Measurements from ENCODE around the gene HIVEP2. TPM values are rescaled to one million over a fixed set of nuclear protein-coding genes. Genes with fewer than 3 reads are reported as not detected.

HIVEP2 gene
- total and polyA plus RNA-seq, 10 donors = 2.5 to 41.3 (median 30.3) TPM

DNA sequence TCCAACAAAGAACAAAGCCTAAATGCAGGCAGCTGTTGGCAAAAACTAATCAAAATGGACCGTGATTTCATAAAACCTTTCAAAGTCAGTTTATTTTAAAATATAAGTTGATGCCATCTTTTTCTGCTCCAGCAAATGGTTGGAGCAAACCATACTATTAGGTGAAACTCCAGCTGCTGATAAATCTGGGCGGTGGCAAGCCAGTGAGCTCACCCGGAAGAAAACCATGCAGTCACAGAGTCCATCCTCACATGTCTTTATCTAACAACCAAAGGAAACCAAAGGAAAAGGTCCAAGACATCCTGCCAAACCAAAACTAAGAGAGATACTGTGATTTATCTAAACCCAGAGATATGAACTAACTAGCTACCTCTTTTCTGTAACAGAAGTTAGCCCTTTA lies 72.6 kb downstream of the HIVEP2 start:
- Histone ChIP-seq H3K9me3 (peaks cover 0 to under 1% (median 0%) of the 10 kb centered on the region in 8 donors), H3K36me3 (no peaks in the 10 kb centered on the region), H3K27ac (peak overlapping the region in 4 of 8 donors; percentile 12 to 60 (median 48)), H3K27me3 (replicated peaks in 1 of 7) (no peaks in the 10 kb centered on the region), H3K4me1 (peaks cover 26 to 77% (median 51%) of the 10 kb centered on the region in 6 donors), H3K4me3 (no peak overlapping the region)
- 86 to 95% (median 92%) methylated on average over 3 of the region's 3 CpGs for WGBS, 5 donors
- TF ChIP-seq POLR2A (IDR thresholded peaks at IDR 0.05) = no peak
- no peak for TF ChIP-seq POLR2AphosphoS5 (IDR thresholded peaks at IDR 0.05)
- TF ChIP-seq, protein P1, sequence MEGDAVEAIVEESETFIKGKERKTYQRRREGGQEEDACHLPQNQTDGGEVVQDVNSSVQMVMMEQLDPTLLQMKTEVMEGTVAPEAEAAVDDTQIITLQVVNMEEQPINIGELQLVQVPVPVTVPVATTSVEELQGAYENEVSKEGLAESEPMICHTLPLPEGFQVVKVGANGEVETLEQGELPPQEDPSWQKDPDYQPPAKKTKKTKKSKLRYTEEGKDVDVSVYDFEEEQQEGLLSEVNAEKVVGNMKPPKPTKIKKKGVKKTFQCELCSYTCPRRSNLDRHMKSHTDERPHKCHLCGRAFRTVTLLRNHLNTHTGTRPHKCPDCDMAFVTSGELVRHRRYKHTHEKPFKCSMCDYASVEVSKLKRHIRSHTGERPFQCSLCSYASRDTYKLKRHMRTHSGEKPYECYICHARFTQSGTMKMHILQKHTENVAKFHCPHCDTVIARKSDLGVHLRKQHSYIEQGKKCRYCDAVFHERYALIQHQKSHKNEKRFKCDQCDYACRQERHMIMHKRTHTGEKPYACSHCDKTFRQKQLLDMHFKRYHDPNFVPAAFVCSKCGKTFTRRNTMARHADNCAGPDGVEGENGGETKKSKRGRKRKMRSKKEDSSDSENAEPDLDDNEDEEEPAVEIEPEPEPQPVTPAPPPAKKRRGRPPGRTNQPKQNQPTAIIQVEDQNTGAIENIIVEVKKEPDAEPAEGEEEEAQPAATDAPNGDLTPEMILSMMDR (IDR thresholded peaks at IDR 0.05 in 8 of 11, conservative IDR thresholded peaks at IDR 0.05 in 3 of 11) = no peak
- intact Hi-C loops (cut with DNase I; ENCODE audit: low total_unique reads) = no loop called here
- no peak for DNase-seq

DNA sequence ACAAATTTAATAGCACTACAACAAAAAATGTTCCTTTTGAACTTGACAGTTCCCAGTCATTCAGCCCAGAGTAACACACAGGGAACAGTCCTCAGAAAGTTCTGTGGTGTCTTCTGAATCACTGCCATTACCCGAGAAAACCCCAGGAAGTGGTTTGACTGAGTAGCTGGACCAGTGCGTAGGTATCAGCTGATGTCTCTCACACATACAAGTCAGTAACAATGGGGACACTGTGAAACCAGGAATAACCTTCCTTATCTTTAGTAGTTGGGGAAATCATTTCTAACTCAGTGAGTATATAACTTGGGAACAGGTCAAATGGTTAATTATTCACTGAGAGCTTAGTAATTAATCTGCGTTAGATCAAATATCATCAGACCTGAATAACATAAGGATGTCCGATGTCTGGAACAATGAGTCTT lies 73.1 kb downstream of the HIVEP2 start:
- WGBS, 5 donors = 36 to 58% (median 49%) methylated on average over 4 of the region's 4 CpGs
- no peak for DNase-seq
- intact Hi-C loops (cut with DNase I; ENCODE audit: low total_unique reads) = no loop called here
- peak in 1 of 3 donors; percentile 53 for TF ChIP-seq POLR2AphosphoS5 (IDR thresholded peaks at IDR 0.05)
- TF ChIP-seq, protein P1 (IDR thresholded peaks at IDR 0.05 in 8 of 11, conservative IDR thresholded peaks at IDR 0.05 in 3 of 11) = no peak
- H3K4me3 ChIP-seq = no peak overlapping the region
- no peaks in the 10 kb centered on the region for H3K27me3 ChIP-seq (replicated peaks in 1 of 7)
- H3K9me3 ChIP-seq = no peaks in the 10 kb centered on the region
- H3K36me3 ChIP-seq = no peaks in the 10 kb centered on the region
- H3K27ac ChIP-seq = peak overlapping the region in 4 of 8 donors; percentile 12 to 60 (median 48)
- peaks cover 31 to 82% (median 56%) of the 10 kb centered on the region in 6 donors for H3K4me1 ChIP-seq

DNA sequence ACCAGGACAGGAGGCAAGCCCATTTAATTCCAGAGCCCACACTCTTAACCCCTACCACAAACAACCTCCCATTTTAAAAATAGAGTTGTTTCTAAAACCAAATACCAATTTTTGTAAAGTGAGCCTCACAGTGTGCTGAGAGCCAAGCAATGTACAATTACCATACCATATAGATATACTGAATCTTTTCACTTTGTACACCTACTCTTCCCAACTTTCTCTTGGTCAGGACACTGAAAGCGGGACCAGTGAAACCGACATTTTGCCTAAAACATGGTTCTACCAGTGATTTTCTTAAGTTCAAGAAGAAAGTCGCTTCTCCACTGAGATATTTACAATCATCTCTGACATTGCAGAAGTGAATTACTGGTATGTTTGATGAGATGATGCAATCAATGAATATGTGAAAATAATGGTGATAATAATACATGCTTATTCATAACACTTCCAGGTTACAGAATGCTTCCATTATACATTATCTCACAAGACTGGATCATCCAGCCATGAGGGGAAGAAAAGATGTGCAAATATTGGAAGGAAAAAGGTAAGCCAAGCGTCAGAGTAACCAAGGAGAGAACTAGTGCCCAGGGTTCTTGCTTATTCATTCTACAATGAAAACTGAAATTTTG lies 74.1 kb downstream of the HIVEP2 start:
- no peak overlapping the region for H3K4me3 ChIP-seq
- DNase-seq = no peak
- intact Hi-C loops (cut with DNase I; ENCODE audit: low total_unique reads) = no loop called here
- H3K4me1 ChIP-seq = peaks cover 34 to 92% (median 66%) of the 10 kb centered on the region in 6 donors
- TF ChIP-seq, protein P1 (IDR thresholded peaks at IDR 0.05 in 8 of 11, conservative IDR thresholded peaks at IDR 0.05 in 3 of 11) = no peak
- TF ChIP-seq POLR2AphosphoS5 (IDR thresholded peaks at IDR 0.05) (no peak), POLR2A (IDR thresholded peaks at IDR 0.05) (no peak)
- no peaks in the 10 kb centered on the region for H3K27me3 ChIP-seq (replicated peaks in 1 of 7)
- H3K27ac ChIP-seq = peak overlapping the region in 1 of 8 donors; percentile 55
- H3K36me3 ChIP-seq = no peaks in the 10 kb centered on the region
- no peaks in the 10 kb centered on the region for H3K9me3 ChIP-seq
- 82 to 95% (median 85%) methylated on average over 4 of the region's 4 CpGs for WGBS, 5 donors

DNA sequence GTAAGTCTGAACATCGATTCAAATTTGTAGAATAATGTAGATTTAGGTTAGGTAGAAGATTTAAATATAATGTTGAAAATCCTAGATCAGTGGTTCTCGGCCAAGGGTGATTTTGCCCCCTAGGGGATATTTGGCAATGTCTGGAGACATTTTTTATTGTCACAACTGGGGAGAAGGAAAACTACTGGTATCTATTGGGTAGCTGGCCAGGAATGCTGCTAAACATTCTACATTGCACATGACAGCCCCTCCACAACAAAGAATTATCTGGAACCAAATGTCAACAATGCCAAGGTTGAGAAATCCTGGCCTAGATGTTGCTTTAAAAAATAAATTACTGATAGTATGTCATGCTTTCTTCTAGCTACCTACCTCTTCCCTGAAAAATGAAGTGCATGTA lies 76.1 kb downstream of the HIVEP2 start:
- TF ChIP-seq POLR2AphosphoS5 (IDR thresholded peaks at IDR 0.05) = no peak
- TF ChIP-seq, protein P1 (IDR thresholded peaks at IDR 0.05 in 8 of 11, conservative IDR thresholded peaks at IDR 0.05 in 3 of 11) = no peak
- TF ChIP-seq POLR2A (IDR thresholded peaks at IDR 0.05) = no peak
- no peak for DNase-seq
- intact Hi-C loops (cut with DNase I; ENCODE audit: low total_unique reads) = no loop called here

More for the DNA sequence above, 76.1 kb downstream of the HIVEP2 start:
- Histone ChIP-seq H3K36me3 (no peaks in the 10 kb centered on the region), H3K27me3 (replicated peaks in 1 of 7) (no peaks in the 10 kb centered on the region), H3K4me1 (peaks cover 29 to 96% (median 64%) of the 10 kb centered on the region in 6 donors), H3K4me3 (no peak overlapping the region), H3K27ac (no peak overlapping the region), H3K9me3 (no peaks in the 10 kb centered on the region)
- 87 to 99% (median 89%) methylated on average over 2 of the region's 2 CpGs for WGBS, 5 donors
